ENCODE measurements around the gene CDYL2. TPM values are rescaled to one million over a fixed set of nuclear protein-coding genes. Genes with fewer than 3 reads are reported as not detected.

The CDYL2 gene
- total and polyA plus RNA-seq, 8 donors = 4.6 to 16.0 (median 5.7) TPM

DNA sequence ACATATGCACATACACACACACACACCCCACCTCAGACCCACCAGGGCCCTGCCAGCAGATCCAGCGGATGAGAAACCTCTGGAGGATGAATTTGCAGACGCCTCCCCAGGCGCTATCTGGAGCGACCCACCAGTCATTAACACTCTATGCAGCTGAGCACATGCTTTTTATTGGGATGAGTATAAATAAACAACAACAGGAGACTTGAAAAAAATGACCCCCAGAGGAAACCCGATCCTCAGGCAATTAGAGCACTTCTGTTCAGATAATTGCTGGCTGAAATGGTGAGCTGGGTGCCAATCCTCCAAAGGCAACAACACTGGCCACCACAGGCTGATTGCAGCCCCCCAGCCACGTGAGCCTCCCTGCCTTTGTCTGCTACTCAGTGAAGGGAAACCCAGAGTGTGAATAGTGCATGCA lies 230.7 kb downstream of the CDYL2 start:
- H3K4me3 ChIP-seq = no peak overlapping the region
- TF ChIP-seq, protein P1, sequence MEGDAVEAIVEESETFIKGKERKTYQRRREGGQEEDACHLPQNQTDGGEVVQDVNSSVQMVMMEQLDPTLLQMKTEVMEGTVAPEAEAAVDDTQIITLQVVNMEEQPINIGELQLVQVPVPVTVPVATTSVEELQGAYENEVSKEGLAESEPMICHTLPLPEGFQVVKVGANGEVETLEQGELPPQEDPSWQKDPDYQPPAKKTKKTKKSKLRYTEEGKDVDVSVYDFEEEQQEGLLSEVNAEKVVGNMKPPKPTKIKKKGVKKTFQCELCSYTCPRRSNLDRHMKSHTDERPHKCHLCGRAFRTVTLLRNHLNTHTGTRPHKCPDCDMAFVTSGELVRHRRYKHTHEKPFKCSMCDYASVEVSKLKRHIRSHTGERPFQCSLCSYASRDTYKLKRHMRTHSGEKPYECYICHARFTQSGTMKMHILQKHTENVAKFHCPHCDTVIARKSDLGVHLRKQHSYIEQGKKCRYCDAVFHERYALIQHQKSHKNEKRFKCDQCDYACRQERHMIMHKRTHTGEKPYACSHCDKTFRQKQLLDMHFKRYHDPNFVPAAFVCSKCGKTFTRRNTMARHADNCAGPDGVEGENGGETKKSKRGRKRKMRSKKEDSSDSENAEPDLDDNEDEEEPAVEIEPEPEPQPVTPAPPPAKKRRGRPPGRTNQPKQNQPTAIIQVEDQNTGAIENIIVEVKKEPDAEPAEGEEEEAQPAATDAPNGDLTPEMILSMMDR (IDR thresholded peaks at IDR 0.05) = no peak
- H3K9me3 ChIP-seq = no peaks in the 10 kb centered on the region
- no peak overlapping the region for H3K27ac ChIP-seq
- H3K4me1 ChIP-seq = no peaks in the 10 kb centered on the region
- H3K36me3 ChIP-seq = no peaks in the 10 kb centered on the region
- DNase-seq (no peak), ATAC-seq (no peak)
- H3K27me3 ChIP-seq = no peaks in the 10 kb centered on the region
- intact Hi-C loops (cut with DNase I) = no loop called here

DNA sequence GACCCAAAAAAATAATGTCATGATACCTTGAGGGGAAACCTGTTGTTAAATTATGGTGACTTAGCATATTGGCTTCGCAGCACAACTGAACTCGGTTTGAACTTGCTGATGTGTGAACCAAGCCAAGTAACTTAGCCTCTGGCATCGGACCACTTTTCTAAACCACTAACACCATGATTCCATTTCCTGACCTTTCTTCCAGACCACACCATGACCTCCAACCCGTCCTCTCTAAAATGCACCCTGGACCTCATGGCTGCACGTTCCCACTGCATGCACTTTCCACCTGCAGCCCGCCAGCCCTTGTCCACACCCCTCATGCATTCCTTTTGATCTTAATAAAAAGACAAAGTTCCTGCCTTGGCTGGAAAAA lies 234.3 kb downstream of the CDYL2 start:
- H3K27ac ChIP-seq = no peak overlapping the region
- no peaks in the 10 kb centered on the region for H3K9me3 ChIP-seq
- ATAC-seq (peak; percentile 51), DNase-seq (peak in 1 of 4 donors; percentile 15)
- intact Hi-C loops (cut with DNase I) = no loop called here
- TF ChIP-seq, protein P1 (IDR thresholded peaks at IDR 0.05) = no peak
- H3K4me1 ChIP-seq = no peaks in the 10 kb centered on the region
- H3K27me3 ChIP-seq = peaks cover 0 to 8% of the 10 kb centered on the region in 2 donors
- no peaks in the 10 kb centered on the region for H3K36me3 ChIP-seq
- H3K4me3 ChIP-seq = no peak overlapping the region

DNA sequence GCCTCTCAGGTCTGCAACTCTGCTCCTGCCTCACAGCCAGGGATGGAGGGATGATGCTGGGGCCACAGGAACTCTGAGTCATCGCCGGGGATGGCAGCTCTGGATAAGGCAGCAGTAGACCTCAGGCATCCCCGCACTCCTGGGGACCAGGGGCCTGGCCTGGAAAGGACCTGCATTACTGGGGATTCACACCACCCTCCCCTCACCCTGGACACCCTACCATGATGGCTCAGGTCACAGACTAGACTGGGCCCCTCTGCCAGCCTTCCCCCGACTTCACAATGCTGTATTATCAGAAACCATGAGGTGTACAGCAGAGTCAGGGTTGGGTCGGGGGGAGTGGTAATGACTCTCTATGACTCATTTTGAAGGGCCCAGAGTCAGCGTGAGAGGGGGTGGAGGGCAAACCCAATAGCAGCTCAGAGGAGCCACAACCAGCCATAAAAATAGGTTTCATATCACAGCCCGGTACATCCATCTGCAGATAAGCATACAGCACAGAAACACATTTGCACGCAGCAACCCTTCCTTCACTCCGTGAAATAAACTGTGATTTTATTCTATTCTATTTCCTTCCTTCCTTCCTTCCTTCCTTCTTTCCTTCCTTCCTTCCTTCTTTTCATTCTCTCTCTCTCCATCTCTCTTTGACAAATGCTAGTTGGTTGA lies 234.8 kb downstream of the CDYL2 start:
- no peaks in the 10 kb centered on the region for H3K4me1 ChIP-seq
- DNase-seq (no peak), ATAC-seq (peak; percentile 65)
- H3K27ac ChIP-seq = no peak overlapping the region
- TF ChIP-seq, protein P1 (IDR thresholded peaks at IDR 0.05) = no peak
- no peaks in the 10 kb centered on the region for H3K9me3 ChIP-seq
- H3K27me3 ChIP-seq = peaks cover 0 to 8% of the 10 kb centered on the region in 2 donors
- intact Hi-C loops (cut with DNase I) = no loop called here
- no peak overlapping the region for H3K4me3 ChIP-seq
- H3K36me3 ChIP-seq = no peaks in the 10 kb centered on the region

DNA sequence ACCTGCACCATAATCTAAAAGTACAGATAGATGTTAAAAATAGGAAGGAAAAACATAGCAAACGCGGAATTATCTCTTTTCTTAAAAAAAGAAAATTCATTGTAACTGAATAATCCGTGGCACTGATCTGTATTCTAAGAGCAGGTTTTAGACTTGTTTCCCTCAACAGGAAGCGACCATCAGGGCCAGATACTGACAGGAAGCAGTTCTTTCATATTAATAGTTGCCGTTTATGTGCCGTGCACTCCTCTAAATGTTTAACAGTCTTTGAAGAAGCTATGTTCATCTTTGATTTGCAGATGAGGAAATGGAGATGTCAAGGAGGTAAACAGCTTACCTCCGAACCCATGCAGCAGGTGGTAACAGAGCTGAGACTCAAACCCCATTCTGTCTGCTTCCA lies 240.0 kb downstream of the CDYL2 start:
- ATAC-seq = no peak
- H3K36me3 ChIP-seq = no peaks in the 10 kb centered on the region
- TF ChIP-seq, protein P1 (IDR thresholded peaks at IDR 0.05) = no peak
- intact Hi-C loops (cut with DNase I) = no loop called here
- peaks cover 0 to 8% of the 10 kb centered on the region in 2 donors for H3K27me3 ChIP-seq
- no peak overlapping the region for H3K27ac ChIP-seq
- no peaks in the 10 kb centered on the region for H3K4me1 ChIP-seq
- DNase-seq = no peak
- no peaks in the 10 kb centered on the region for H3K9me3 ChIP-seq
- no peak overlapping the region for H3K4me3 ChIP-seq

DNA sequence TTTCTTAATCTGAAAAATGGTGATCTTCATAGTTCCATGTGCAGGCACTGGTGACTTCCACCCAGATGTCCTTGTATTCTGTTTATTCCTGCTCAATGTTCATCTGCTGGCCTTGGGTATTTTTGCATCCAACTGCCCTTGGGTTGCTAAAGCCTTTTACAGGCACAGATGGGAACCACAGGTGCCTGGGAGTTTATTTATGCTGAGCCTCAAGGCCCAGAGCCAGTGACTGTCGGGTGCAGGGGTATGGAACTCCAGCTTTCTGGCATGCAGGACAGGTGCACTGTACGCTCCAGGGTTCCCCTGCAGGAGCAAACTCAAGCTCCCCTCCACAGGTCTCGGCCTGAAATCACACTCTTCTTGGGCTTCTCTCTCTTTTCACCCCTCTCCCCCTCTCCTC lies 241.3 kb downstream of the CDYL2 start:
- no peak overlapping the region for H3K4me3 ChIP-seq
- no peaks in the 10 kb centered on the region for H3K9me3 ChIP-seq
- peaks cover 0 to 8% of the 10 kb centered on the region in 2 donors for H3K27me3 ChIP-seq
- intact Hi-C loops (cut with DNase I) = no loop called here
- TF ChIP-seq, protein P1 (IDR thresholded peaks at IDR 0.05) = no peak
- H3K36me3 ChIP-seq = no peaks in the 10 kb centered on the region
- no peak overlapping the region for H3K27ac ChIP-seq
- ATAC-seq (no peak), DNase-seq (no peak)
- no peaks in the 10 kb centered on the region for H3K4me1 ChIP-seq
